HepG2 (cell line): ENCODE results near the gene ATRIP. TPM values are rescaled to one million over a fixed set of nuclear protein-coding genes. Genes with fewer than 3 reads are reported as not detected.

Source experiments
- ATAC-seq: fragments of 200-7000 bp; cut with Tn5 transposase; 3 replicates; pipeline ENCODE4 v1.9.1; 2020; ENCODE audit warnings: mild to moderate bottlenecking, moderate library complexity
- BruUV-seq: library from RNA; stranded (reverse); fragments of 400-500 nt; replicated peaks from 2 replicates; lab custom pipeline; 2021; lab: Mats Ljungman, UMichigan
- CTCF ChIA-PET: fragments of 300-600 bp; formaldehyde crosslinking; extraction: SDS; loops from one replicate; lab custom pipeline; 2021; ENCODE audit warnings: low total read pairs, inconsistent platforms, low intra/inter-chr PET ratio; lab: Yijun Ruan, JAX
- POLR2A ChIA-PET: fragments of 350-600 bp; sonication (Branson Sonifier 250); formaldehyde crosslinking; loops from one replicate; lab custom pipeline; 2020; ENCODE audit warnings: antibody characterized with exemption, inconsistent platforms; lab: Yijun Ruan, JAX
- DNase-seq: peaks from one replicate; pipeline ENCODE4 v3.0.0-alpha.2; 2015; ENCODE audit warnings: low spot score
- FAIRE-seq: peaks from 3 replicates; lab custom pipeline; 2011; peaks lifted over from hg19 to GRCh38; lab: Jason Lieb, UNC
- H2AFZ ChIP-seq: one replicate; pipeline ENCODE4 v1.6.1; 2011; ENCODE audit warnings: low read length, inconsistent platforms
- H3K27ac ChIP-seq: fragments of 300-600 bp; 3 replicates; pipeline ENCODE4 v1.8.0; 2011; ENCODE audit warnings: mixed run types, mild to moderate bottlenecking, mixed read lengths, low read length, inconsistent platforms; ENCODE audit not compliant: insufficient read depth; ENCODE audit errors: extremely low read length
- H3K27me3 ChIP-seq, 2 experiments: fragments of 200-600 bp in 1 of 2; 2 replicates in 1 of 2; 3 replicates in 1 of 2; pipeline versions ENCODE4 v1.6.0 to v1.8.0; 2011; ENCODE audit warnings: low read length in 2 of 2, mild to moderate bottlenecking in 2 of 2, moderate library complexity in 2 of 2, inconsistent platforms in 1 of 2; ENCODE audit not compliant: insufficient read depth in 2 of 2, control insufficient read depth in 1 of 2
- H3K36me3 ChIP-seq, 2 experiments: fragments of 200-600 bp in 1 of 2; replicated peaks in 1 of 2; 2 replicates in 1 of 2; 3 replicates in 1 of 2; pipeline versions ENCODE4 v1.5.1 to v1.8.0; 2011; ENCODE audit warnings: low read length in 2 of 2, inconsistent platforms in 1 of 2; ENCODE audit not compliant: insufficient read depth in 2 of 2, control insufficient read depth in 1 of 2
- H3K4me1 ChIP-seq: 2 replicates; pipeline ENCODE4 v1.5.1; 2012; ENCODE audit warnings: low read length, inconsistent platforms; ENCODE audit not compliant: insufficient read depth
- H3K4me2 ChIP-seq: 2 replicates; pipeline ENCODE4 v1.6.0; 2011; ENCODE audit warnings: low read depth, low read length, inconsistent platforms
- H3K4me3 ChIP-seq, 3 experiments: fragments of 200-600 bp in 1 of 3; sonication (generic), shearing (Covaris generic) in 1 of 3; replicated peaks in 1 of 3; 2 replicates each; pipeline ENCODE4 v1.5.1; 2011 to 2016; ENCODE audit warnings: low read length in 3 of 3, inconsistent platforms in 2 of 3, low read depth in 2 of 3, mild to moderate bottlenecking in 2 of 3, control low read depth in 1 of 3, mixed read lengths in 1 of 3; ENCODE audit not compliant: insufficient read depth in 1 of 3
- H3K79me2 ChIP-seq: one replicate; pipeline ENCODE4 v1.6.1; 2011; ENCODE audit warnings: low read length, inconsistent platforms; ENCODE audit not compliant: insufficient read depth
- H3K9ac ChIP-seq: 2 replicates; pipeline ENCODE4 v1.6.0; 2011; ENCODE audit warnings: mild to moderate bottlenecking, low read depth, low read length, inconsistent platforms; ENCODE audit not compliant: insufficient read depth
- H3K9me3 ChIP-seq: 2 replicates; pipeline ENCODE4 v1.5.1; 2012; ENCODE audit warnings: mild to moderate bottlenecking, low read length
- H4K20me1 ChIP-seq: 2 replicates; pipeline ENCODE4 v1.6.0; 2011; ENCODE audit warnings: inconsistent platforms, mild to moderate bottlenecking, low read length, moderate library complexity; ENCODE audit not compliant: insufficient read depth
- FLYWCH1 ChIP-seq: sonication (generic); formaldehyde crosslinking; IDR thresholded peaks from 2 replicates; pipeline ENCODE4 v1.8.1; 2023; ENCODE audit warnings: mild to moderate bottlenecking, missing genetic modification reagents
- GMEB2 ChIP-seq: IDR thresholded peaks from 2 replicates; pipeline ENCODE4 v1.6.1; 2016; ENCODE audit warnings: missing biosample characterization, missing genetic modification reagents, low read depth
- IRX3 ChIP-seq: sonication (generic); formaldehyde crosslinking; IDR thresholded peaks from 2 replicates; pipeline ENCODE4 v1.8.1; 2023; ENCODE audit warnings: mild to moderate bottlenecking, low read depth, missing genetic modification reagents, borderline replicate concordance
- MAZ ChIP-seq, 2 experiments: sonication (generic) in 1 of 2; formaldehyde crosslinking in 1 of 2; IDR thresholded peaks; 2 replicates each; pipeline versions ENCODE4 v1.5.0 to v1.6.1; 2012 to 2020; ENCODE audit warnings: low read depth in 2 of 2, mild to moderate bottlenecking in 2 of 2, borderline replicate concordance in 1 of 2, improper control_type of control experiment in 1 of 2, low read length in 1 of 2, missing genetic modification reagents in 1 of 2, moderate library complexity in 1 of 2
- POLR2G ChIP-seq: fragments of 200-400 bp; formaldehyde crosslinking; IDR thresholded peaks from 2 replicates; pipeline ENCODE4 v1.6.1; 2018; ENCODE audit warnings: mild to moderate bottlenecking, low read depth, low read length, moderate library complexity
- PRPF4 ChIP-seq: fragments of 200-400 bp; formaldehyde crosslinking; IDR thresholded peaks from 2 replicates; pipeline ENCODE4 v1.6.1; 2016; ENCODE audit warnings: low read length, low read depth; ENCODE audit not compliant: poor library complexity, severe bottlenecking
- RBM22 ChIP-seq: fragments of 200-400 bp; formaldehyde crosslinking; optimal IDR thresholded peaks from 2 replicates; pipeline ENCODE3; 2017; ENCODE audit warnings: mild to moderate bottlenecking, low read length, moderate library complexity
- SETDB1 ChIP-seq: sonication (generic); formaldehyde crosslinking; IDR thresholded peaks from 2 replicates; pipeline ENCODE4 v1.5.1; 2020; ENCODE audit warnings: missing genetic modification reagents, mild to moderate bottlenecking, borderline replicate concordance
- SP4 ChIP-seq: sonication (generic); formaldehyde crosslinking; IDR thresholded peaks from 2 replicates; pipeline ENCODE4 v1.8.1; 2023; ENCODE audit warnings: mild to moderate bottlenecking, missing genetic modification reagents
- TOPORS ChIP-seq: sonication (generic); formaldehyde crosslinking; IDR thresholded peaks from 2 replicates; pipeline ENCODE4 v1.8.0; 2023; ENCODE audit warnings: mild to moderate bottlenecking, missing genetic modification reagents
- ZBTB34 ChIP-seq: sonication (generic); formaldehyde crosslinking; IDR thresholded peaks from 2 replicates; pipeline ENCODE4 v1.8.0; 2022; ENCODE audit warnings: mild to moderate bottlenecking, missing genetic modification reagents
- ZFP82 ChIP-seq: sonication (generic); formaldehyde crosslinking; IDR thresholded peaks from 2 replicates; pipeline ENCODE4 v1.5.1; 2020; ENCODE audit warnings: mild to moderate bottlenecking, missing genetic modification reagents, borderline replicate concordance
- ZNF251 ChIP-seq: sonication (generic); formaldehyde crosslinking; IDR thresholded peaks from 2 replicates; pipeline ENCODE4 v1.9.0; 2021; ENCODE audit warnings: mild to moderate bottlenecking, missing genetic modification reagents
- ZSCAN12 ChIP-seq: sonication (generic); formaldehyde crosslinking; IDR thresholded peaks from 2 replicates; pipeline ENCODE4 v1.9.0; 2021; ENCODE audit warnings: mild to moderate bottlenecking, missing genetic modification reagents
- WGBS: methylation state at CpG from one replicate; pipeline ENCODE4 v1.1.6; 2017; ENCODE audit warnings: low lambda C conversion rate; 5-methylcytosine and 5-hydroxymethylcytosine counted together
- in situ Hi-C: cut with HindIII; loops from 2 replicates; pipeline ENCODE4 v1.10.0; 2017; ENCODE audit warnings: low pct_unique_long_range_greater_than_20kb; ENCODE audit not compliant: extremely low pct_ligation_motif_present
- intact Hi-C: fragments of 100-400 bp; cut with micrococcal nuclease; formaldehyde crosslinking; loops from one replicate; pipeline ENCODE4 v1.10.0; 2022; ENCODE audit not compliant: unreplicated experiment
- polyA plus RNA-seq, 8 experiments: library from polyadenylated mRNA; depleted of rRNA in 3 of 8; stranded (reverse) in 7 of 8; unstranded in 1 of 8; fragments of >200 nt; fragmentation: Illumina TruSeq in 4 of 8; extraction: Trizol in 4 of 8; gene quantifications; 2 replicates each; pipeline versions ENCODE4 v1.2.1 to v1.2.3, GENCODE V29; 2011 to 2016; ENCODE audit warnings: low read depth in 4 of 8, missing spikeins in 1 of 8, mixed read lengths in 1 of 8; ENCODE audit not compliant: insufficient read depth in 1 of 8
- total RNA-seq, 5 experiments: library from RNA; depleted of rRNA; stranded (reverse); fragments of >200 nt; fragmentation: Illumina TruSeq; extraction: Trizol; gene quantifications; 2 replicates each; pipeline ENCODE4 v1.2.3, GENCODE V29; 2016; ENCODE audit warnings: low read depth in 1 of 5

The ATRIP gene
- total and polyA plus RNA-seq, 2 of the 13 experiments (the other 11 are each of a cell fraction or from before 2014, with no cell fraction given) = 5.1 to 12.5 TPM

DNA sequence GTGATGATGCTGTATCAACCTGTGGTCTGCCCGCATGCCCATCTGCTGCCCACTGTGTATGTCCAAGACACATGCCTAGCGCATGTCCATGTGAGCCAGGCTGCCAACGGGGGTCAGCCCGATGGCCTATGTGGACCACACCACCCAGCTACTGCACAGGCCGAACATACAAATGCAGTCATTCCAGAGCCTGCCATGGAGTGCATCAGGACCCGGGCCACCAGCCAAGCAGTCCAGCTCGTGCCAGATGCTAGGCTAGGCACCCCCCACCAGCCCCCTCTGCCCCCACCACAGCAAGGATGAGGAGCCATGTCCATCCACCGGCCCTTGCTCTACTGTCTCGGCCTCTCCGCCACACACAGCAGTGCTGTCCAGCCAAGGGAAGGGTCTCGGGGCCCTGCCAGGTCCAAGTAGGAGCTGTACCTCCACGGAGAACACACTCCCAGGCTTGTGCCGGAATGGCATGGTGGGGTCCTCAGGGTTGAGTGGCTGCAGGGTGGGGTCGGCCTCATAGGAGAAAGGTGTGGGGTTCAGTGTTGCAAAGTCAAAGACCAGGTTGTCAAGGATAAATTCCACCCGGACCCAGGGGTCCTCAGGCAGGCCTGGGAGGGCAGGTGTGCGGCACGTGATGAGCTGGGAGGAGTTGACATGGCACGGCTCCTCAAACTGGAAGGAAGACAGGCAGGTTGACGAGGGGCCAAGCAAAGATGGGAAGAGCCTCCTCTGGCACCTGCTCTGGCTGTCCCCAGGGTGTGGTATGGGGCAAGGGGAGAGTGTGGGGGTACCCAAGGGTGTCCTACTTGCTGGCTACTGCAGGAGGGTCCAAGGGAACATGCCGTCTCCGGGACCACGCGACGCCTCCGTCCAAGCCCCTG, 31.9 kb upstream of the ATRIP start:
- Histone ChIP-seq H4K20me1 (peaks cover 11% of the 10 kb centered on the region; the same call in 1 of the 2 replicates), H3K4me1 (no peaks in the 10 kb centered on the region), H3K4me3 (no peak overlapping the region), H3K27ac (no peak overlapping the region), H3K9me3 (no peaks in the 10 kb centered on the region), H2AFZ (no peak overlapping the region), H3K27me3 (no peaks in the 10 kb centered on the region), H3K9ac (no peak overlapping the region), H3K79me2 (no peaks in the 10 kb centered on the region), H3K36me3 (peaks cover 82 to 100% of the 10 kb centered on the region in 2 experiments), H3K4me2 (no peak overlapping the region)
- WGBS = 97% methylated on average over 12 of the region's 25 CpGs
- CTCF ChIA-PET = interaction anchor here (2.7 to 4.1 kb wide), 2 partner anchors 19 to 21 kb away, joined by 9 to 25 read pairs; no protein-coding TSS in a partner anchor
- FAIRE-seq = no peak
- intact Hi-C loops = no loop called here
- BruUV-seq = no TSS peak
- POLR2A ChIA-PET = interaction anchor here (0.7 to 11.1 kb wide), 2 partner anchors 11 to 16 kb away, joined by 3 to 130 read pairs; partner anchors contain the start of gene PLXNB1
- in situ Hi-C loops = no loop called here
- ATAC-seq = no peak
- no peak for TF ChIP-seq ZFP82
- no peak for TF ChIP-seq FLYWCH1 (CRISPR knock-in tag)
- TF ChIP-seq ZNF251 (CRISPR knock-in tag) = no peak
- TF ChIP-seq IRX3 (CRISPR knock-in tag) = no peak
- TF ChIP-seq GMEB2 (CRISPR knock-in tag) = no peak
- no peak for TF ChIP-seq PRPF4
- no peak for TF ChIP-seq SP4 (CRISPR knock-in tag)
- no peak for TF ChIP-seq MAZ (IDR thresholded peaks at IDR 0.05; ENCODE audit: borderline replicate concordance, low read depth, low read length)
- TF ChIP-seq MAZ (CRISPR knock-in tag; IDR thresholded peaks at IDR 0.05; ENCODE audit: low read depth) = peak; percentile 12; the same call in 1 of the 2 replicates
- no peak for TF ChIP-seq SETDB1 (CRISPR knock-in tag)
- no peak for TF ChIP-seq TOPORS (CRISPR knock-in tag)
- peak; percentile 10 for TF ChIP-seq RBM22
- TF ChIP-seq POLR2G = no peak
- no peak for TF ChIP-seq ZSCAN12
- no peak for TF ChIP-seq ZBTB34 (CRISPR knock-in tag)
- DNase-seq = no peak
